Astrocyte (in vitro differentiated cells and primary cell): ENCODE measurements around the gene C11orf52. TPM values are rescaled to one million over a fixed set of nuclear protein-coding genes. Genes with fewer than 3 reads are reported as not detected.

Experiments used
- DNase-seq: peaks from one replicate; pipeline ENCODE4 v3.0.0-alpha.2; 2010; ENCODE audit warnings: low read depth
- FAIRE-seq: peaks from 2 replicates; lab custom pipeline; 2011; peaks lifted over from hg19 to GRCh38; lab: Jason Lieb, UNC
- H2AFZ ChIP-seq: 2 replicates; pipeline ENCODE4 v1.6.0; 2012; ENCODE audit warnings: low read depth, low read length, inconsistent platforms
- H3K27ac ChIP-seq: 2 replicates; pipeline ENCODE4 v1.5.1; 2011; ENCODE audit warnings: low read depth, low read length, inconsistent platforms
- H3K27me3 ChIP-seq: 2 replicates; pipeline ENCODE4 v1.6.0; 2011; ENCODE audit warnings: low read length, inconsistent platforms; ENCODE audit not compliant: insufficient read depth
- H3K36me3 ChIP-seq: 2 replicates; pipeline ENCODE4 v1.5.1; 2011; ENCODE audit warnings: low read length, inconsistent platforms; ENCODE audit not compliant: insufficient read depth
- H3K4me1 ChIP-seq: 2 replicates; pipeline ENCODE4 v1.5.1; 2011; ENCODE audit warnings: low read length, inconsistent platforms; ENCODE audit not compliant: insufficient read depth
- H3K4me2 ChIP-seq: 2 replicates; pipeline ENCODE4 v1.6.0; 2012; ENCODE audit warnings: low read length, inconsistent platforms
- H3K4me3 ChIP-seq: 2 replicates; pipeline ENCODE4 v1.5.1; 2011; ENCODE audit warnings: low read depth, mild to moderate bottlenecking, low read length, inconsistent platforms; ENCODE audit not compliant: insufficient read depth
- H3K79me2 ChIP-seq: 2 replicates; pipeline ENCODE4 v1.6.0; 2012; ENCODE audit warnings: mild to moderate bottlenecking, low read length, inconsistent platforms; ENCODE audit not compliant: insufficient read depth
- H3K9ac ChIP-seq: 2 replicates; pipeline ENCODE4 v1.6.0; 2012; ENCODE audit warnings: mild to moderate bottlenecking, low read length, inconsistent platforms
- H3K9me3 ChIP-seq: 2 replicates; pipeline ENCODE4 v1.5.1; 2012; ENCODE audit warnings: low read depth, mild to moderate bottlenecking, low read length, inconsistent platforms; ENCODE audit not compliant: insufficient read depth
- H4K20me1 ChIP-seq: 2 replicates; pipeline ENCODE4 v1.6.0; 2012; ENCODE audit warnings: low read length, inconsistent platforms; ENCODE audit not compliant: insufficient read depth
- H3K27ac Mint-ChIP-seq: one replicate; pipeline ENCODE4 v1.8.0; 2021; ENCODE audit warnings: mild to moderate bottlenecking, mixed read lengths; ENCODE audit not compliant: unreplicated experiment
- H3K27me3 Mint-ChIP-seq: one replicate; pipeline ENCODE4 v1.8.0; 2021; ENCODE audit warnings: low read depth, mixed read lengths; ENCODE audit not compliant: unreplicated experiment
- H3K36me3 Mint-ChIP-seq: one replicate; pipeline ENCODE4 v1.8.0; 2021; ENCODE audit warnings: low read depth, mixed read lengths; ENCODE audit not compliant: unreplicated experiment
- H3K4me1 Mint-ChIP-seq: one replicate; pipeline ENCODE4 v1.8.0; 2021; ENCODE audit warnings: low read depth, mixed read lengths; ENCODE audit not compliant: unreplicated experiment
- H3K4me3 Mint-ChIP-seq: one replicate; pipeline ENCODE4 v1.8.0; 2021; ENCODE audit warnings: mild to moderate bottlenecking, moderate library complexity, mixed read lengths; ENCODE audit not compliant: unreplicated experiment
- H3K9me3 Mint-ChIP-seq: one replicate; pipeline ENCODE4 v1.8.0; 2021; ENCODE audit warnings: mild to moderate bottlenecking, mixed read lengths; ENCODE audit not compliant: unreplicated experiment
- EZH2 ChIP-seq: IDR thresholded peaks from 2 replicates; pipeline ENCODE4 v1.6.1; 2012; ENCODE audit warnings: mild to moderate bottlenecking, low read length, inconsistent platforms; ENCODE audit not compliant: insufficient read depth
- total RNA-seq: library from RNA; stranded (reverse); gene quantifications from 2 replicates; pipeline ENCODE4 v1.2.1, GENCODE V29; 2021
- TF ChIP-seq, protein P1 (sequence below): IDR thresholded peaks from 2 replicates; pipeline ENCODE4 v1.5.1; 2011; ENCODE audit warnings: low read depth, mild to moderate bottlenecking, inconsistent platforms, low read length, moderate library complexity; ENCODE audit not compliant: insufficient read depth

Gene C11orf52
- total RNA-seq, 1 donor from 2014 or later, result 0.50 TPM

DNA sequence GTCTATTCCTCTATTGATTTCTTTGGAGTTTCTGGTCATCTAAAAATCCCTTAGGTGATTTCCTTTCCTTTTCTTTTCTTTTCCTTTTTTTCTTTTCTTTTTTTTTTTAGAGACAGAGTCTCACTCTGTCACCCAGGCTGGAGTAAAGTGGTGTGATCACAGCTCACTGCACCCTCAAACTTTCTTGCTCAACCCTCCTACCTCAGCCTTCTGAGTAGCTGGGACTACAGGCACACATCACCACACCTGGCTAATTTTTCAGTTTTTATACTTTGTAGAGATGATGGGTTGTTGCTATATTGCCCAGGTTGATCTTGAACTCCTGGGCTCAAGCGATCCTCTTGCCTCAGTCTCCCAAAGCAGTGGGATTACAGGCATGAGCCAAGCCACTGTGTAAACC, 1.9 kb upstream of the C11orf52 start:
- Histone ChIP-seq H3K27ac (no peak overlapping the region), H2AFZ (no peak overlapping the region), H4K20me1 (no peaks in the 10 kb centered on the region), H3K4me2 (no peak overlapping the region), H3K9ac (no peak overlapping the region), H3K4me1 (peaks cover 18% of the 10 kb centered on the region), H3K27me3 (no peaks in the 10 kb centered on the region), H3K79me2 (no peaks in the 10 kb centered on the region), H3K9me3 (no peaks in the 10 kb centered on the region), H3K36me3 (no peaks in the 10 kb centered on the region), H3K4me3 (no peak overlapping the region)
- Mint-ChIP-seq H3K27ac (no peak overlapping the region), H3K4me1 (peaks cover 5% of the 10 kb centered on the region), H3K9me3 (no peaks in the 10 kb centered on the region), H3K4me3 (no peak overlapping the region), H3K36me3 (no peaks in the 10 kb centered on the region), H3K27me3 (peaks cover 8% of the 10 kb centered on the region)
- TF ChIP-seq EZH2, result no peak
- TF ChIP-seq, protein P1, sequence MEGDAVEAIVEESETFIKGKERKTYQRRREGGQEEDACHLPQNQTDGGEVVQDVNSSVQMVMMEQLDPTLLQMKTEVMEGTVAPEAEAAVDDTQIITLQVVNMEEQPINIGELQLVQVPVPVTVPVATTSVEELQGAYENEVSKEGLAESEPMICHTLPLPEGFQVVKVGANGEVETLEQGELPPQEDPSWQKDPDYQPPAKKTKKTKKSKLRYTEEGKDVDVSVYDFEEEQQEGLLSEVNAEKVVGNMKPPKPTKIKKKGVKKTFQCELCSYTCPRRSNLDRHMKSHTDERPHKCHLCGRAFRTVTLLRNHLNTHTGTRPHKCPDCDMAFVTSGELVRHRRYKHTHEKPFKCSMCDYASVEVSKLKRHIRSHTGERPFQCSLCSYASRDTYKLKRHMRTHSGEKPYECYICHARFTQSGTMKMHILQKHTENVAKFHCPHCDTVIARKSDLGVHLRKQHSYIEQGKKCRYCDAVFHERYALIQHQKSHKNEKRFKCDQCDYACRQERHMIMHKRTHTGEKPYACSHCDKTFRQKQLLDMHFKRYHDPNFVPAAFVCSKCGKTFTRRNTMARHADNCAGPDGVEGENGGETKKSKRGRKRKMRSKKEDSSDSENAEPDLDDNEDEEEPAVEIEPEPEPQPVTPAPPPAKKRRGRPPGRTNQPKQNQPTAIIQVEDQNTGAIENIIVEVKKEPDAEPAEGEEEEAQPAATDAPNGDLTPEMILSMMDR, result no peak
- DNase-seq (no peak), FAIRE-seq (no peak)

DNA sequence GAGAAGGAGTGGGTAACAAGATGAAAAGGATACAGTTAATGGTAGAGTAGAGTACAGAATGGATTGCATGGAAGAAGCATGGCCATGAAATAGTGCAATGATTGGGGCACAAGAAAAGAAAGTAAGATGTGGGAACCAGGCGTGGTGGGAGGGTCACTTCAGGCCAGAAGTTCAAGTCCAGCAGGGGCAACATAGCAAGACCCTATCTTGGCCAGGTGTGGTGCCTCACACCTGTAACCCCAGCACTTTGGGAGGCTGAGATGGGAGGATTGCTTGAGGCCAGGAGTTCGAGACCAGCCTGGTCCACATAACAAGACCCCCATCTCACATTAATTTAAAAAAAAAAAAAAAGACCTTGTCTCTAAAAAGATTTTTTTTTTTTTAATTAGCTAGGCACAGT, 1.4 kb upstream of the C11orf52 start:
- no peaks in the 10 kb centered on the region for H3K36me3 Mint-ChIP-seq
- H3K4me1 ChIP-seq, result peaks cover 14% of the 10 kb centered on the region
- DNase-seq, result no peak
- H3K36me3 ChIP-seq, result no peaks in the 10 kb centered on the region
- TF ChIP-seq EZH2, result no peak
- TF ChIP-seq, protein P1, result no peak
- H3K4me2 ChIP-seq, result no peak overlapping the region
- H3K4me3 Mint-ChIP-seq, result no peak overlapping the region
- no peaks in the 10 kb centered on the region for H4K20me1 ChIP-seq
- H3K27me3 Mint-ChIP-seq, result peaks cover 8% of the 10 kb centered on the region
- no peaks in the 10 kb centered on the region for H3K79me2 ChIP-seq
- no peaks in the 10 kb centered on the region for H3K4me1 Mint-ChIP-seq
- no peaks in the 10 kb centered on the region for H3K27me3 ChIP-seq
- H3K27ac Mint-ChIP-seq, result no peak overlapping the region
- no peak overlapping the region for H3K9ac ChIP-seq
- no peak overlapping the region for H2AFZ ChIP-seq
- H3K9me3 Mint-ChIP-seq, result no peaks in the 10 kb centered on the region
- H3K9me3 ChIP-seq, result no peaks in the 10 kb centered on the region
- no peak overlapping the region for H3K27ac ChIP-seq
- no peak for FAIRE-seq
- H3K4me3 ChIP-seq, result no peak overlapping the region

DNA sequence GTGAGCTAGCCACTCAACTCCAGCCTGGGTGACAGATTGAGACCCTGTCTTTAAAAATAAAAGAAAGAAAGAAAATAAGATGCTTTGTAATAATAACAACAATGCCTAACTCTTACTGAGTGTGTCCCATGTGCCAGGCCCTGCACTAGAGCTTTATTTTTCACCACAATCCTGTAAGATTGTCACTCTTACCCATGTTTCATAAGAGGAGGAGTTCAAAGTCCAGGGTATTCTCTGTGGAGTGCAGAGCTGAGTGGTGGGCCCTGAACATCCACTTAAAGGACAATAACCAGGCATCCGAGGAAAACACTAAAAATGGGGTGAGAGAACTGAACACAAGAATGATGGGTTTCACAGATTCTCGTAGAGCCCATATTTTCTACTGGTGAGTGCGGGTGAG, 925 bp upstream of the C11orf52 start:
- Histone ChIP-seq H3K27ac (no peak overlapping the region), H3K27me3 (no peaks in the 10 kb centered on the region), H4K20me1 (no peaks in the 10 kb centered on the region), H3K9me3 (no peaks in the 10 kb centered on the region), H3K9ac (no peak overlapping the region), H3K4me1 (peaks cover 11% of the 10 kb centered on the region), H3K79me2 (no peaks in the 10 kb centered on the region), H3K36me3 (no peaks in the 10 kb centered on the region), H3K4me3 (no peak overlapping the region), H3K4me2 (no peak overlapping the region), H2AFZ (no peak overlapping the region)
- no peaks in the 10 kb centered on the region for H3K36me3 Mint-ChIP-seq
- H3K4me1 Mint-ChIP-seq, result no peaks in the 10 kb centered on the region
- no peak for FAIRE-seq
- no peak overlapping the region for H3K4me3 Mint-ChIP-seq
- H3K9me3 Mint-ChIP-seq, result no peaks in the 10 kb centered on the region
- H3K27me3 Mint-ChIP-seq, result peaks cover 8% of the 10 kb centered on the region
- no peak overlapping the region for H3K27ac Mint-ChIP-seq
- TF ChIP-seq, protein P1, result no peak
- TF ChIP-seq EZH2, result no peak
- no peak for DNase-seq
